HG03060 (cell line): ENCODE data around the gene HCFC2.
"Not testable (repeated sequence)": the region's sequence is repeated elsewhere in the genome, so short reads cannot be mapped to it uniquely, and the experiment has no call there.

ENCODE experiments used
- ATAC-seq: cut with Tn5 transposase; IDR thresholded peaks from one replicate; pipeline ENCODE4 v1.9.1; 2021; ENCODE audit warnings: low read depth, moderate number of reproducible peaks; ENCODE audit not compliant: unreplicated experiment

Gene HCFC2

GRCh38 chr12:104064031-104064841 lies at the start of gene HCFC2:
HCFC2 (plus strand) TSS chr12:104064531; CDS start chr12:104064561, 30 bp downstream.
- peak; percentile 60 for ATAC-seq

GRCh38 chr12:104021862-104022261 lies 42.5 kb upstream of the HCFC2 start:
- not testable (repeated sequence) for ATAC-seq

- ATAC-seq, result no peak
Measured at GRCh38 chr12:104022786-104023185, 41.5 kb upstream of the HCFC2 start.

GRCh38 chr12:104023710-104024109 lies 40.6 kb upstream of the HCFC2 start:
- no peak for ATAC-seq

- ATAC-seq, result no peak
Measured at GRCh38 chr12:104024348-104024747, 40.0 kb upstream of the HCFC2 start.

GRCh38 chr12:104025771-104026170 lies 38.6 kb upstream of the HCFC2 start:
- ATAC-seq, result no peak

- no peak for ATAC-seq
Measured at GRCh38 chr12:104026841-104027599, 37.3 kb upstream of the HCFC2 start.

- ATAC-seq, result not testable (repeated sequence)
Measured at GRCh38 chr12:104030596-104030995, 33.7 kb upstream of the HCFC2 start.

- not testable (repeated sequence) for ATAC-seq
Measured at GRCh38 chr12:104036143-104036542, 28.2 kb upstream of the HCFC2 start.

GRCh38 chr12:104039769-104040168 lies 24.6 kb upstream of the HCFC2 start:
- not testable (repeated sequence) for ATAC-seq

- no peak for ATAC-seq
Measured at GRCh38 chr12:104042580-104042979, 21.8 kb upstream of the HCFC2 start.

- ATAC-seq, result no peak
Measured at GRCh38 chr12:104044158-104044557, 20.2 kb upstream of the HCFC2 start.

- ATAC-seq, result no peak
Measured at GRCh38 chr12:104046306-104046705, 18.0 kb upstream of the HCFC2 start.

GRCh38 chr12:104048162-104048561 lies 16.2 kb upstream of the HCFC2 start:
- no peak for ATAC-seq

- ATAC-seq, result no peak
Measured at GRCh38 chr12:104048811-104049210, 15.5 kb upstream of the HCFC2 start.

- ATAC-seq, result no peak
Measured at GRCh38 chr12:104049278-104049902, 14.9 kb upstream of the HCFC2 start.

GRCh38 chr12:104049903-104050356 lies 14.4 kb upstream of the HCFC2 start, which contains the start of gene GLT8D2:
GLT8D2 (minus strand) TSS chr12:104050187; CDS start chr12:104019648, 30,539 bp downstream.
- ATAC-seq, result no peak

GRCh38 chr12:104050436-104050835 lies 13.9 kb upstream of the HCFC2 start:
- ATAC-seq, result no peak

GRCh38 chr12:104054681-104055346 lies 9.5 kb upstream of the HCFC2 start:
- no peak for ATAC-seq

GRCh38 chr12:104055686-104056388 lies 8.5 kb upstream of the HCFC2 start:
- ATAC-seq, result no peak
